ENCODE results near the gene GRIK4.
"Not testable (repeated sequence)": the region's sequence is repeated elsewhere in the genome, so short reads cannot be mapped to it uniquely, and the experiment has no call there.

The GRIK4 gene

GRCh38 chr11:120605469-120605868 is 93.9 kb downstream of the GRIK4 start:
- DNase-seq (ENCODE audit: low read depth in 3 of 3), result no peak

GRCh38 chr11:120606211-120607010 is 94.9 kb downstream of the GRIK4 start:
- no peak for DNase-seq (ENCODE audit: low read depth in 3 of 3)

- DNase-seq (ENCODE audit: low read depth in 3 of 3), result no peak
Observed at GRCh38 chr11:120608061-120608460, 96.5 kb downstream of the GRIK4 start.

DNA sequence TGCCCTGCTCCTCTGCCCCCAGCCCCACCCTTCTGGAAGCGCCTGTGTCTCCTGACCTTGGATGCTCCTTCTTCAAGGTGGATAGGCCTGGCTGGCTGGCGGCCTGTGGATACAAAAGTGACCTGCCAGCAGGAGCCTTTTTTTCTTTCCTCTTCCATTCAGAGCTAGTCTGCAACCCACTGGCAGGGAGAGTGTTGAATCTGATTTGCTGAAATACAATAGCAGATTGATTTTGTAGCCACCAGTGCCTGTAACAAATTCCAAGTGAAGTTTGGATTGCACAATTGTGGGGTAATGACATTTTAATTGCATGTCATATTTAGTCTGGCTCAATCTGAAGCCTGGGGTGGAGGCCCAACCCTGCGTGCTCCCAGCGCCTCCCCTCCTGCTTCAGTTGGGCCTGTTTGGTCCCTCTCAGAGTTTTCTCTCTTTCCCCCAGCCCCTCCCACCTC is 97.2 kb downstream of the GRIK4 start:
- no peak for DNase-seq (ENCODE audit: low read depth in 3 of 3)

DNA sequence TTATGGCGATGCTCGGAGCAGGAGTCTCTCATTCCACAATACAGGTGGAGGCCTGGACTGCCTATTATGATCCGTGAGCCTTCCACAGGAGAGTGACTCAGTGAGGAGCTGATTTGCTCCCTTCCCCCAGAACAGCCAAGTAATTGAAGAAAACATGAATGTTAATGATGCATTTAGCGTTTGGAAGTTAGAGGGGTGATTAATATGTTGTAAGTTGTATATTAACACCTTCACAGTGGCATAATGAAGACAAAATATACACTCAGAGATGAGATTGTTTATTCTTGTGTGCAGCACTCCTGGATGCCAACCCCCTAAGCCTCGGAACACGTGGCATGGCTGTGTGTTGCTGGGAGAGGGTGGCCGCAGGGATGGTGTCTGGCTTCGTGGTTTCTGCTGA is 98.6 kb downstream of the GRIK4 start:
- DNase-seq (ENCODE audit: low read depth in 3 of 3), result no peak

DNA sequence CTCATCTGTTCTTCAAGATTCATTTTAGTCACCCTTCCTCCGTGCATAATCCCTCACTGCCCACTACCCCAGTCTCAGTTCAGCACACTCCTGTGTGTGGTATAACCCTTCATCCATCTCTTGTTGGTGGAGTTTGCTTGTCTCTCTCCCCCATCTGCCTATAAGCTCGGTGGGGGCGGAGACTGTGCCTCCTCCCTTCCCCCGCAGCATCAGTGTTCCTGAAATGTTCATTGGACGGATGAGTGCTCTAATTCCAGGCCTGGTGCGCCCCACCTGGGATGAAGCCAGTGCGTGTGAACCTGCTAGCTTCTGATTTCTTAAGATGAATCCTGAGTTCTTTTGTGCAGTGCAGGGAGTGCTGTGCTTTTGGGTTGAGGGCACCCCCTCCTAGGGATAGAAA is 100.0 kb downstream of the GRIK4 start:
- no peak for DNase-seq (ENCODE audit: low read depth in 3 of 3)

- no peak for DNase-seq (ENCODE audit: low read depth in 3 of 3)
Observed at GRCh38 chr11:120612513-120613263, 101.1 kb downstream of the GRIK4 start.

GRCh38 chr11:120613264-120614226 is 102.0 kb downstream of the GRIK4 start:
- no peak for DNase-seq (ENCODE audit: low read depth in 3 of 3)

- DNase-seq (ENCODE audit: low read depth in 3 of 3), result no peak
Observed at GRCh38 chr11:120615391-120615790, 103.8 kb downstream of the GRIK4 start.

- no peak for DNase-seq (ENCODE audit: low read depth in 3 of 3)
Observed at GRCh38 chr11:120618399-120618798, 106.9 kb downstream of the GRIK4 start.

- no peak for DNase-seq (ENCODE audit: low read depth in 3 of 3)
Observed at GRCh38 chr11:120622189-120622875, 110.8 kb downstream of the GRIK4 start.

- DNase-seq (ENCODE audit: low read depth in 3 of 3), result not testable (repeated sequence)
Observed at GRCh38 chr11:120624992-120625391, 113.4 kb downstream of the GRIK4 start.

GRCh38 chr11:120625565-120625964 is 114.0 kb downstream of the GRIK4 start:
- DNase-seq (ENCODE audit: low read depth in 3 of 3), result no peak

DNA sequence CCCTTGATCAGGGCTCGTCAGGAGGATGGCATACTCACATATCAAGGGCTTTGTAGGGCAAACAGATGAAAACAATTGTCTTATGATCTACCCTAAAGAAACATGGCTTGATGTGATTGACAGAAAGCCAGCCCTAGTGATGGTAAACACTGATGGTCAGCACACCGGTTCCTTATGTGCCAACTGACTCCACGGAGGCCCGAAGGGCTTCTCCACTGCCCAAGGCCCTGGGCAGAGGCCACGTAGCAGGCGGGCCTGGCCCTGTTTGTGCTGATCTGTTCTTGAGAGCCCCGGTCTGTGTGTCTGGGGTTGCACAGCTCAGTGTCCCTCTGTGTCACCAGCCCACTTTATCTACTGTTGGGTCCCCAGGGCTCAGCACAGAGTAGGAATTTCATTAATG is 115.2 kb downstream of the GRIK4 start:
- DNase-seq (ENCODE audit: low read depth in 3 of 3), result no peak

- DNase-seq (ENCODE audit: low read depth in 3 of 3), result no peak
Observed at GRCh38 chr11:120627327-120628163, 116.0 kb downstream of the GRIK4 start.

GRCh38 chr11:120629407-120630080 is 118.0 kb downstream of the GRIK4 start:
- DNase-seq (ENCODE audit: low read depth in 3 of 3), result no peak

- no peak for DNase-seq (ENCODE audit: low read depth in 3 of 3)
Observed at GRCh38 chr11:120630122-120630521, 118.6 kb downstream of the GRIK4 start.

- no peak for DNase-seq (ENCODE audit: low read depth in 3 of 3)
Observed at GRCh38 chr11:120632579-120632978, 121.0 kb downstream of the GRIK4 start.

DNA sequence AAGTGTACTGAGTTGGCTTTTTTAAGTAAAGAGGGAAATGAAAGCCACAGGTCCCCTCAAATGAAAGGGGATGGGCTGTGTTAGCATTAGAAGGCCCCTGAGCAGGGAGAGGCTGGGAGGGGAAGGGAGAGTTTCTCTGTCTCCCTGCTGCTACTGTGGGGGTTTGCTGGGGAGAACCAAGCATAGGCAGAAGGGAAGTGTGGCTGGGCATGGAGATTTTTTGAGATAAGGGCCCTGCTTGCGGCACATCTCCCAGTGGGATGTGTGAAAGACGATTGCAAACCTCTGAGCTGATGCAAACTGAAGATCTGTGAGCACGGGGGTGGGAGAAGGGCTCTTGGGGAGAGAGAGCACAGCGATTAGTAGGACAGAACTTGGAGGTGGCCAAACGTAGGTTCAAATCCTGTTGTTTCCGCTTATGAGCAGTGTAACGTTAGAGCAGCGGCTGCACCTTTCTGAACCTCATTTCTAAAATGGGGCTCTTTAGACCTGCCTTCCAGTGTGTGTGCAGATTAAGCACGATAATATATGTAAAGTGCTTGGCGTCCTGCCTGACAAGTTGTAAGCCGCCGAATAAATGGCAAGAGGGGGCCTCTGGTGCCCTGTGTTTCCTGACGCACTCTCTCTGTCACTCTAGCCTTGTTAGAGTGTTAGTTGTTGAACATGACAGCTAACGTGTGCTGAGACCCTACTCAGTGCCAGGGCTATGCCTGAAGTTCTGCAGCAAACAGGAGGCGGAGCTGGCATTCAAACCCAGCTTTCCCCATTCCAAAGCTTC is 122.3 kb downstream of the GRIK4 start:
- DNase-seq (ENCODE audit: low read depth in 3 of 3), result no peak

Measured in stimulated activated CD4-positive, alpha-beta T cell treated with anti-CD3 and anti-CD28 coated beads, TNF-alpha, amount 100 ng/mL, for 48 hours (primary cell).